GM18868 (cell line): ENCODE data around the gene CRB2.

Experiments used
- ATAC-seq: cut with Tn5 transposase; IDR thresholded peaks from one replicate; pipeline ENCODE4 v1.9.1; 2021; ENCODE audit warnings: mild to moderate bottlenecking, moderate library complexity; ENCODE audit not compliant: unreplicated experiment

The CRB2 gene

DNA sequence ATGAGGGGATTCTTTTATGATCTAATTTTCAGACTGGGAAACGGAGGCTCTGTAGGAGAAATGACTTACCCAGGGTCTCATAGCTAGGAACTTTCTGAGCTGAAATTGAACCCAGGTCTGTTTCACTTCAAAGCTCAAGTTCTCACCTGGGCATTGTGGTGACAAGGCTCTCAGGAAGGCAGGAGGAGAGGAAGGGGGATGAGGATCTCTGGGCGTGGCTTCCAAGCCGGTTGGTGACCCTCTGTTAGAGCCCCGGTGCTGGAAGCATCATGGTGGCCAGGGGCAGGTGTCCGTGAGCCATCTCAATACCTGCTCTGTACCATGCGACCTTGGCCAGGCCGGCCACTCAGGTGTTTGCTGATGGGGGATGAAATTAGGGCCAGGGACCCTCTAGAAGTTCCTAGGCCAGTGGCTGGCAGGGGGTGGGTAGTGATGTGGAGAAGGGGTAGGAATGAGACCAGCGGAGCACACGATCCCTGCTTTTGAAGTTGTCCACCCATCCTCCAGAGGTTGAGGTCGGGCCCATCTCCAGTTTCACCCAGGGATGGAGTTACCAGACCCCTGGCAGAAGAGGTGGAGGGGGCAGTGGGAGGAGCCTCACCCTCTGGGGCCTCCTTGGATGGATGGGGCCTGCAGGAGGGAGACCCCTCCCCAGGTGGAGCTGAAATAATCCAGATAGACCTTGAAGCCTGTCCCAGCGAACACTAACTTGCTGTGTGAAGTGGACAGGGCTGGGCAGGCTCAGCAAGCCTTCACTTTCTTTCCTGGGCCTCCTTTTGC, 5.9 kb downstream of the CRB2 start:
- ATAC-seq = no peak

DNA sequence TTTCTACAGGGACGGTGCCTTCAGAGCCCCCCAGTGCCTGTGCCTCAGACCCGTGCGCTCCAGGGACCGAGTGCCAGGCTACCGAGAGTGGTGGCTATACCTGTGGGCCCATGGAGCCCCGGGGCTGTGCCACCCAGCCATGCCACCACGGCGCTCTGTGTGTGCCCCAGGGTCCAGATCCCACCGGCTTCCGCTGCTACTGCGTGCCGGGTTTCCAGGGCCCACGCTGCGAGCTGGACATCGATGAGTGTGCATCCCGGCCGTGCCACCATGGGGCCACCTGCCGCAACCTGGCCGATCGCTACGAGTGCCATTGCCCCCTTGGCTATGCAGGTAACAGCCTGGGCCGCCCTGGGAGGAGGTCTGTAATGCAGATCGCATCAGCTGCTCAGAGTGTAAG, 6.9 kb downstream of the CRB2 start:
- ATAC-seq = no peak

DNA sequence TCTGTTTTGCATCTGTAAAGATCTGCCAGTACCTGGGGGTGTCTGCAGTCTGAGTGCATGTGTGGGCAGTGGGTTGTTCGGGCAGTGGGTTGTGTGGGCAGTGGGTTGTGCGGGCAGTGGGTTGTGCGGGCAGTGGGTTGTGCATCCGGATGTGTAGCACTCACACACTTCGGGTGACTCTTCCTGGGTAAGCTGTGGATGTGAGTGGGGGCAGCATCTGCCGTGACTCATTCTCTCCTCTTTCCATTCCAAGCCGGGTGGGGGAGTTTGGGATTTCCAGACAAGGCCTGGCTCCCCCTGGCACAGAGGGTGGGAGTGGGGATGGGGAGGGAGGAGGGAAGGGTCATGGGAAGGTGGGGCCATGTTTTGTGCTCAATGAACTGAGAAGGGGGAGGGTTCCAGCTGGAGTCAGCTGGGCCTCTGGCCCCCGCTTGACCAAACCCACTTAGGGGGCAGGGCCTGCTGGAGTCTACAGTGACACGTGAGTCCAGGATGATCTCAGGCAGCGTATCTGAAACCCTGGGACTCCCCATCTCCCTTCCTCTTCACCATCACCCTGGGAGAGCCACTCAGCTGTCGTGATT, 8.3 kb downstream of the CRB2 start:
- no peak for ATAC-seq

DNA sequence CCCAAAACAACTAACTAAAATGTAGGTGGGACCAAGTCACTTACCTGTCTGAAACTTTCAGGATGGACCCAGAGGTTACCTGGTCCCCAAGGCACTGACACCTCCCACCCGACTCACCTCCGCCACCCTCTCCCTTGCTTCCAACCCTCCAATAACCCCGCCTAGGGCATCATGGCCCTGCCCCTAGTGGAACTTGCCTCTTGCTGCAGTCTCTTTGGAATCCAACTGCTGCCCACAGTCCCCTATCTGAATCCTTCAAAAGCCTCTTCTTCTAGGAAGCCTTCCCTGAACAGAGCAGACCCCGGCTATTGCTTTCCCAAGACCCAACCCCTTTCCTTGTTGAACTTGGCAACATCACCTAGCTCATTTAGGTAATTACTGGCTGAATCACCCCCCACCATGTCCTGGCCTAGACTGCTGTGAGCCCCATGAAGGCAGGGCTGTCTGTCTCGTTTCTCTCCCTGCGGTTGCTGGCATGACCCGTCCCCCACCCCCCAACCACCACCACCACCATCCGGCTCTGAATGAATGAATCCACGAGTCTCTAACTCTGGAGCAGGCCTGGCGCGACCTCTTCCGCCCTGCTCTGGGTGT, 9.4 kb downstream of the CRB2 start:
- no peak for ATAC-seq

DNA sequence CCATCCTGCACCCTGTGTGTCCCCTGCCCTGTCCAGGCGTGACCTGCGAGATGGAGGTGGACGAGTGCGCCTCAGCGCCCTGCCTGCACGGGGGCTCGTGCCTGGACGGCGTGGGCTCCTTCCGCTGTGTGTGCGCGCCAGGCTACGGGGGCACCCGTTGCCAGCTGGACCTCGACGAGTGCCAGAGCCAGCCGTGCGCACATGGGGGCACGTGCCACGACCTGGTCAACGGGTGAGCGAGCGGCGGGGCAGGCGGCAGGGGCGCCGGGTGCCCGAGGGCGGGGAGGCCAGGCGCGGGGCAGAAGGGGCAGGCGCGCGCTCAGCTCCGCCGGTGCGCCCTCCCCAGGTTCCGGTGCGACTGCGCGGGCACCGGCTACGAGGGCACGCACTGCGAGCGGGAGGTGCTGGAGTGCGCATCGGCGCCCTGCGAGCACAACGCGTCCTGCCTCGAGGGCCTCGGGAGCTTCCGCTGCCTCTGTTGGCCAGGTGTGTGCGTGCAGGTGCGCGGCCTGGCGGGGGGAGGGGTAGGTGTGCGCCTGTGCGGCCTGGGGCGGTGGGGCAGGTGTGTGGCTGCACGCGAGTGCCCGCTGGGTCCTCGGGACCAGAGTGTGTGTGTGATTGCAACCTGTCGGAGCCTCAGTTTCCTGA, 10.0 kb downstream of the CRB2 start:
- ATAC-seq = no peak

DNA sequence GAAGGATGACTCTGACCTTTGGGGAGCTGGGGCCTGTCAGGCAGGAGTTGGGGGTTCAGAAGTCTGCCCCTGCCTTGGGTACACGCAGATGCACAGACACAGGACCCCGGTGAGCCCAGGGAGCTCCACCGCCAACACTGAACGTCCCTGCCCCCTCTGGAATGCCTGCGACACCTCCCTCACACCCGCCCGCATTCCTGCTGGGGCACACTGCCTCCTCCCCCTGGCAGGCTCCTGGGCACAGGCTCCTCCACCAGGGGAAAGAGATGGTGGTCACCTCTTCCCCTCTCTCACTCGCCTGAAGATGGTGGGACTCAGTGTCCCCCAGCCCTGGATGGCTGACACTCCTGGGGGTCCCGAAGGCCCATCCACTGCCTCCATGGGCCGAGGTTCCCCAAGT, 12.0 kb downstream of the CRB2 start:
- no peak for ATAC-seq

DNA sequence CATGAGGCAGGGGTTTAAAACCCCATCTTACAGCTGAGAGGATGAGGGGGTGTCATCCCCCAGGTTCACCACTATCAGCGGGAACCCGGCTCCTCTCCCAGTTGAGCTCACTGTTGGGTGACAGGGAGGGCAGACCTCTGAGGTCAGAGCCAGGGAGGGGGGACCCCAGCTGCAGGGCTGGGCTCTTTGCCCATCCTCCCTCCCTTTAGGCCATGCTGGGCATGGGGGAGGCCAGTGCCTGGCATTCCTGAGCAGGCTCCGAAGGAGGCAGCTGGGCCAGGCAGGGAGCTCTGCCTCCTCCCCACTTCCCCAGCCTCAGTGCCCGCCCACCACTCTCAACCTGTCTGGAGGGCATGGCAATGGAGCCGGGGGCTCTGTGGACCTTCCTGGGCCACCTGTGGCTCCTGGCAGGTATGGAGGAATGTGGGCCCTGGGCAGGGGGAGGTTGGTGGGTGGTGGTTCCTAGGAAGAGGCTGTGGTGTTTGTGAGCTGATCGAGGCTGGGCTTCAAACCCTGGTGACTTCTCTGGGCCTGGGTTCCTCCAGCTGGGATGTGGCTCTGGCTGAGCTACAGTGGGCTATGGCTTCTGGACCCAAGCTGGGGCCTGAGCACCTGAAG, 12.6 kb downstream of the CRB2 start:
- ATAC-seq = no peak

DNA sequence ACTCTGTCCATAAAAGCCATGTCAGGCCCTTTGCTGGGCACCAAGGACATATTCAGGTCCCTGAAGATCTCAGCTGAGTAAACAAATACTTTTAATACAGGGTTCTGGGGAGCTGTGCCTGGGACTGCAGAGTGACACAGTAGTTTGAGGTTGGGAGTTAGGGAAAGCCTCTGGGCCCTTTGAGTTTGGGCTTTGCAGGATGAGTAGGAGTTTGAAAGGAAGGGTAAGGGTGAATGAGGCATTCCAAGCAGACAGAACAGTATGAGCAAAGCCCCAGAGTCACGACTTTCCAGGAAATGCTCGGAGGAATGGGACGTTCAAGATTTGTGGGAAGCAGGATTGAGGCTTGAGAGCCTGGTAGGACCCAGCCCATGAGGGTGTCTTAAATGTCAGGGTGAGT, 13.3 kb downstream of the CRB2 start:
- no peak for ATAC-seq

DNA sequence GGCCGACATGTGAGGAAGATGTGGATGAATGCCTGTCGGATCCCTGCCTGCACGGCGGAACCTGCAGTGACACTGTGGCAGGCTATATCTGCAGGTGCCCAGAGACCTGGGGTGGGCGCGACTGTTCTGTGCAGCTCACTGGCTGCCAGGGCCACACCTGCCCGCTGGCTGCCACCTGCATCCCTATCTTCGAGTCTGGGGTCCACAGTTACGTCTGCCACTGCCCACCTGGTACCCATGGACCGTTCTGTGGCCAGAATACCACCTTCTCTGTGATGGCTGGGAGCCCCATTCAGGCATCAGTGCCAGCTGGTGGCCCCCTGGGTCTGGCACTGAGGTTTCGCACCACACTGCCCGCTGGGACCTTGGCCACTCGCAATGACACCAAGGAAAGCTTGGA, 14.1 kb downstream of the CRB2 start:
- no peak for ATAC-seq

DNA sequence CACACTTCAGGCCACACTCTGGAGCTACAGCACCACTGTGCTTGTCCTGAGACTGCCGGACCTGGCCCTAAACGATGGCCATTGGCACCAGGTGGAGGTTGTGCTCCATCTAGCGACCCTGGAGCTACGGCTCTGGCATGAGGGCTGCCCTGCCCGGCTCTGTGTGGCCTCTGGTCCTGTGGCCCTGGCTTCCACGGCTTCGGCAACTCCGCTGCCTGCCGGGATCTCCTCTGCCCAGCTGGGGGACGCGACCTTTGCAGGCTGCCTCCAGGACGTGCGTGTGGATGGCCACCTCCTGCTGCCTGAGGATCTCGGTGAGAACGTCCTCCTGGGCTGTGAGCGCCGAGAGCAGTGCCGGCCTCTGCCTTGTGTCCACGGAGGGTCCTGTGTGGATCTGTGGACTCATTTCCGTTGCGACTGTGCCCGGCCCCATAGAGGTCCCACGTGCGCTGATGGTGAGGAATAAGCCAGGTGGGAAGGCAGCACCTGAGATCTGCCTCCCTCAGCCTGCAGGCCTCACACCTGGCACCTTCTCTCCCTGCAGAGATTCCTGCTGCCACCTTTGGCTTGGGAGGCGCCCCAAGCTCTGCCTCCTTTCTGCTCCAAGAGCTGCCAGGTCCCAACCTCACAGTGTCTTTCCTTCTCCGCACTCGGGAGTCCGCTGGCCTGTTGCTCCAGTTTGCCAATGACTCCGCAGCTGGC, 14.7 kb downstream of the CRB2 start:
- no peak for ATAC-seq

DNA sequence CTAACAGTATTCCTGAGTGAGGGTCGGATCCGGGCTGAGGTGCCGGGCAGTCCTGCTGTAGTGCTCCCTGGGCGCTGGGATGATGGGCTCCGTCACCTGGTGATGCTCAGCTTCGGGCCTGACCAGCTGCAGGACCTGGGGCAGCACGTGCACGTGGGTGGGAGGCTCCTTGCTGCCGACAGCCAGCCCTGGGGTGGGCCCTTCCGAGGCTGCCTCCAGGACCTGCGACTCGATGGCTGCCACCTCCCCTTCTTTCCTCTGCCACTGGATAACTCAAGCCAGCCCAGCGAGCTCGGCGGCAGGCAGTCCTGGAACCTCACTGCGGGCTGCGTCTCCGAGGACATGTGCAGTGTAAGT, 15.2 kb downstream of the CRB2 start:
- ATAC-seq = no peak

DNA sequence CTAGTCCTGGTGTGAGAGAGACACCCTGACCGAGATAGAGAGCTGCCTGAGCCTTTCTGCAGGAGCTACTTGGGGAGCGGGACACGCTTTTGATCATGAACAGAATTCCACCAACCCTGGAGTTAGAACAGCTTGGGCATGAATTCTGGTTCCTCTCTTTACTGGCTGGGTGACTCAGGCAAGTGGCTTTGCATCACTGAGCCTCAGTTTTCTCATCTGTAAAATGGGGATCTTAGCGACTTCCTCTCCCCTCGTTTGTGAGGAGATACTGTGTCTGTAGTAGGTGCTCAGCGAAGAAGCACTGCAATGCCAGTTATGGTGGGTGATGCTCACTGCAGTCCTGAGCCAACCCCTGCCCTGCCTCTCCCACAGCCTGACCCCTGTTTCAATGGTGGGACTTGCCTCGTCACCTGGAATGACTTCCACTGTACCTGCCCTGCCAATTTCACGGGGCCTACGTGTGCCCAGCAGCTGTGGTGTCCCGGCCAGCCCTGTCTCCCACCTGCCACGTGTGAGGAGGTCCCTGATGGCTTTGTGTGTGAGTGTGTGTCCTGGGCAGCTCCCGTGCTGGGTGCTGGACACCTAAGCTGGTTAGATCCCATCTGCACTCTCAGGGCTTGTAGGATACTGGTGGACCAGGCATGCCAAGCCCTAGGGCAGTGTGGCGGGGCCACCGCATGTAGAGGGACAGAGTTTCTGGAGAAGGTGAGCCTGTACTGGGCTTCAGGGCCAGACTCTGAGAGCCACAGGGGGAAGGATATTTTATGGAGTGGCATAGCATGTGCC, 16.0 kb downstream of the CRB2 start:
- ATAC-seq = no peak

DNA sequence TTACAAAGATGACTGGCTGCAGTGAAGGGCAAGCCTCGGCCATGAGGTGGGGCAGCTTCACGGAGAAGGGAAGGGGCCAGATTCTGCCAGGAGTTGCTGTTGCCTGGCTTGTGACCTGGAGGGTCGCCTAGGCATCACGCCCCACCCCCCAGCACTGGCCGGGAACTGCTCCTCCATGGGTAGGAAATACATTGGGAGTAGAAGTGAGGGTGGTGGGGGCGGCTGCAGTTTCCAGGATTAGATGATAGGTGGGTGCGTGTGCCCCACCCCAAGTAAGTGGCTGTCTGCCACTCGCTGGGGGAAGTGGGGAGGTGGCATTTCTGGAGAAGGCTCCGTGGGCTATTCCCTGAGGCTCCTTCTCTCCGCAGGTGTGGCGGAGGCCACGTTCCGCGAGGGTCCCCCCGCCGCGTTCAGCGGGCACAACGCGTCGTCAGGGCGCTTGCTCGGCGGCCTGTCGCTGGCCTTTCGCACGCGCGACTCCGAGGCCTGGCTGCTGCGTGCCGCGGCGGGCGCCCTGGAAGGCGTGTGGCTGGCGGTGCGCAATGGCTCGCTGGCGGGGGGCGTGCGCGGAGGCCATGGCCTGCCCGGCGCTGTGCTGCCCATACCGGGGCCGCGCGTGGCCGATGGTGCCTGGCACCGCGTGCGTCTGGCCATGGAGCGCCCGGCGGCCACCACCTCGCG, 16.9 kb downstream of the CRB2 start:
- ATAC-seq = no peak

DNA sequence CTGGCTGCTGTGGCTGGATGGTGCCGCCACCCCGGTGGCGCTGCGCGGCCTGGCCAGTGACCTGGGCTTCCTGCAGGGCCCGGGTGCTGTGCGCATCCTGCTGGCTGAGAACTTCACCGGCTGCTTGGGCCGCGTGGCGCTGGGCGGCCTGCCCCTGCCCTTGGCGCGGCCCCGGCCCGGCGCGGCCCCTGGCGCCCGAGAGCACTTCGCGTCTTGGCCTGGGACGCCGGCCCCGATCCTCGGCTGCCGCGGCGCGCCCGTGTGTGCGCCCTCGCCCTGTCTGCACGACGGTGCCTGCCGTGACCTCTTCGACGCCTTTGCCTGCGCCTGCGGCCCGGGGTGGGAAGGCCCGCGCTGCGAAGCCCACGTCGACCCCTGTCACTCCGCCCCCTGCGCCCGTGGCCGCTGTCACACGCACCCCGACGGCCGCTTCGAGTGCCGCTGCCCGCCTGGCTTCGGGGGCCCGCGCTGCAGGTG, 17.5 kb downstream of the CRB2 start:
- no peak for ATAC-seq

DNA sequence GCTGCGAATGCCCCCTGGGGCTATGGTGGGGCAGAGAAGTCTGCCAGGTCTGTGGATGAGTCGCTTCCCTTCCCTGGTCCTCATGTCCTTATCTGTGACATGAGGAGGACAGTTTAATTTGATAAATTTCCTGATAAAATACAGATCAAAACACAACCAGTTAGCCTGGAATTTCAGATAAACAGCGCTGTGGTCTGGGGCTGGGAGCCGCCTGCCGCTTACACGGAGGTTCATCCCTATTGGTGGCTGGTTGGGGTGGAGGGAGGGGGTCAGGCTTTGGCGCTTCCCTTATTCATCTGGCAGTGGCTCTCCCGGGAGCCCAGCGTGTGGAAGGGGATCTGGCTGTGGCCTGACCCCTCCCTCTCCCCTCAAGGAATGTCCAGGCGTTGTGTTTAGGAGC, 17.9 kb downstream of the CRB2 start:
- no peak for ATAC-seq

DNA sequence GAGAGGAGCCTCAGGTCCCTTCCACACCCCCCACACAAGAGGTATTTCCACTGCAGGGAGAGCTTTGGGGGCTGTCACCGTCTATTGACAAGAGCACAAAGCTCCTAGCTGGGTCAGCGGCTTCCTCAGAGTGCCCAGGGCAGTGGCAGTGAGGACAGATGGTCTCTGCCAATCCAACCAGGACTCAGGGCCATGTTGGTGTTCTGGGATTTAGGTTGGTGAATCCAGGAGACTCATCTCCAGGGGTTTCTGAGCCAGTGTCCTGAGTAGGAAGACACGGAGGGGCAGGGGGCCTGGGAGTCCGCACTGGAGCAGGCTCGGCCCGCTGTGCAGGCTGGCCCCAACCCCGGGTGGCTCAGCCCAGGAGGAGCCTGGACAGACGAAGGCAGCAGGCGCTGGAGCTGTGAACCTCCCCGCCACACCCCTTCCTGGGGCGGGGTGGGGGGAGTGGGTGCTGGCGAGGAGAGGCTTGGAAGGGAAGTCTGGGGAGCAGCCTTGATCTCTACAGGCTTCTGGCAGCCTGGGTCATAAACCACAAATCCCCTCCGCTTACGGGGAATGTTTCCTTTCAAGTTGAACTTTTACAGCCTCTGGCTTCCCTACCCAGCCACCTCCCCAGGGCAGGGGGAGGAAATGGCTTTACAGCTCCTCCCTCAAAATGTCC, 19.6 kb downstream of the CRB2 start:
- no peak for ATAC-seq

DNA sequence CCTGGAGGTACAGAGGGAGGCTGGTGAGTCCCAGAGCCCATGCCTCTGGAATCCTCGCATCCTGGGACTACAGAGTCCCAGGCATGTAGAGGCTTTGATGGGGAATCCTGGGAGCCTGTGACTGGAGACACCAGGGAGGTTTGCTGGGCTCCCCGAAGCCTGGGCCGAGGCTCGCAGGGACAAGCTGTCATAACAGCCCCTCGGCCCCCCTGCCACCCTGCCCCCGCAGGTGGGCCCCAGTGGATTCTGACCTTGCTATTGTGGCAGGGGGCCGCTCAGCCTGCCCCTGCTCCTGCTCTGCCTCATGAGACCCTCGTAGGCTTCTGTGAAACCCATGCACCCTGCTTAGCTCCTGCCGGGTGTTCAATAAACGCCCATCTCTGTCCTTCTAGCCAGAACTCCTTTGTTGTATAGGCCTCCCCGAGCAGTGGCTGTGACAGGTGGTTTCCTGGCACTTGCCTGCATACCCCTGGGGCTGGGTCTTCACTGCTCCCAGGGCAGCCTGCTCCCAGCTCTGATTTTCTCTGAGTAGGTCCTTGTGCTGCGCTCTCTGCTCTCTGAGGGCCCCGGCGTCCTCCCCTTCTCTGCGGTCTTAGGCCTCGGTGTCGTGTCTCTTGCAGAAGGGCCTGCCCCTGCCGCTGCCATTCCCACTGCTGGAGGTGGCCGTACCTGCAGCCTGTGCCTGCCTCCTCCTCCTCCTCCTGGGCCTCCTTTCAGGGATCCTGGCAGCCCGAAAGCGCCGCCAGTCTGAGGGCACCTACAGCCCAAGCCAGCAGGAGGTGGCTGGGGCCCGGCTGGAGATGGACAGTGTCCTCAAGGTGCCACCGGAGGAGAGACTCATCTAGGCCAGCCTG, 20.4 kb downstream of the CRB2 start:
- ATAC-seq = no peak
